Effector memory CD4-positive, alpha-beta T cell (primary cell): ENCODE data around the gene GABRR2.
"Not testable (repeated sequence)": the region's sequence is repeated elsewhere in the genome, so short reads cannot be mapped to it uniquely, and the experiment has no call there.

Experiments
- DNase-seq, 3 donors: peaks; one replicate each; pipeline ENCODE4 v3.0.0-alpha.2; 2020
- H3K27ac ChIP-seq: 2 replicates; pipeline ENCODE4 v1.7.0; 2013; ENCODE audit warnings: mild to moderate bottlenecking, low read length, moderate library complexity; ENCODE audit not compliant: insufficient read depth, poor library complexity, severe bottlenecking
- H3K27me3 ChIP-seq: replicated peaks from 2 replicates; pipeline ENCODE4 v1.7.0; 2013; ENCODE audit warnings: mild to moderate bottlenecking, low read length; ENCODE audit not compliant: insufficient read depth, control insufficient read depth, poor library complexity, severe bottlenecking
- H3K36me3 ChIP-seq: 2 replicates; pipeline ENCODE4 v1.7.0; 2013; ENCODE audit warnings: mild to moderate bottlenecking, low read length, moderate library complexity; ENCODE audit not compliant: control insufficient read depth, insufficient read depth
- H3K4me1 ChIP-seq: 2 replicates; pipeline ENCODE4 v1.7.0; 2013; ENCODE audit warnings: low read length, mild to moderate bottlenecking; ENCODE audit not compliant: control insufficient read depth, insufficient read depth, poor library complexity, severe bottlenecking
- H3K4me3 ChIP-seq: 2 replicates; pipeline ENCODE4 v1.7.0; 2013; ENCODE audit warnings: low read length, low read depth, mild to moderate bottlenecking; ENCODE audit not compliant: insufficient read depth, poor library complexity, severe bottlenecking
- H3K9me3 ChIP-seq: 2 replicates; pipeline ENCODE4 v1.7.0; 2013; ENCODE audit warnings: mild to moderate bottlenecking, low read length, moderate library complexity; ENCODE audit not compliant: control insufficient read depth

Gene GABRR2

DNA sequence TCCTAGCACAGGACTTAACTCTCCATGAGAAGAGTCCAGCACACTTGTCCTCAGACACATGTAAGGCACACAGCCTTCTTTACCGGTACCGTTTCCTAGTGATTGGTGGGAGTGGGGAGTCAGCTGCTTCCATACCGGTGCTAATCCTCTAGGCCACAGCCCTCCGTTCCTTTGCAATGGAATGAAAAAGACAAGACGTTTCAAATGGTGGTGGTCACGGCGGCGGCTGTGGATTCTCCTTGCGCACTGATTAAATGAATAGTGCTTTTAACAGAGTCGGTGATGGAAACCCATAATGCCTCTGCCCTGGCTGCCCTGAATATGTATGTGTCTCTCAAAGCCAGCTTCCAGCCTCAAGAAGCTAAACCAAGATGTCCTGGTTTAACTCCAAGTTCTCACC, 63.1 kb downstream of the GABRR2 start:
- no peaks in the 10 kb centered on the region for H3K4me1 ChIP-seq
- no peaks in the 10 kb centered on the region for H3K9me3 ChIP-seq
- no peak for DNase-seq
- no peak overlapping the region for H3K27ac ChIP-seq
- no peaks in the 10 kb centered on the region for H3K27me3 ChIP-seq
- H3K36me3 ChIP-seq: no peaks in the 10 kb centered on the region
- H3K4me3 ChIP-seq: no peak overlapping the region

DNA sequence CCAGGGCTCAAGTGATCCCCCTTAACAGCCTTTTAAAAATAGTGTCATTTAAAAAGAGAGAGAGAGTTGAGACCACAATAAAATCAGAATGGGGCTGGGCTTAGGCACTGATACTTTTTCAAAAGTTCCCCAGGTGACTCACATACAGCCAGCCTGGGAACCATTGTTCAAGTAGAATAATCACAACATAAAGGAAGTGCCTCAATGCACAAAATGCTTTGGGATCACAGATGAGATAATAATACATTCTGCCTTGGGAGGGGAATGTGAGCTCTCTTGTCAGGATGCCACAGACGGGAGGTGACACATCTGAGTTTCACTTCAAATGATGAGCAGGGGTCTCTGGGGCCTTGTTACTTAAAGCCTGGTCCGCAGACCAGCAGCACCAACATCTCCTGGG, 63.9 kb downstream of the GABRR2 start:
- no peak for DNase-seq
- Histone ChIP-seq H3K27ac (no peak overlapping the region), H3K4me3 (no peak overlapping the region), H3K4me1 (no peaks in the 10 kb centered on the region), H3K36me3 (no peaks in the 10 kb centered on the region), H3K9me3 (no peaks in the 10 kb centered on the region), H3K27me3 (no peaks in the 10 kb centered on the region)

DNA sequence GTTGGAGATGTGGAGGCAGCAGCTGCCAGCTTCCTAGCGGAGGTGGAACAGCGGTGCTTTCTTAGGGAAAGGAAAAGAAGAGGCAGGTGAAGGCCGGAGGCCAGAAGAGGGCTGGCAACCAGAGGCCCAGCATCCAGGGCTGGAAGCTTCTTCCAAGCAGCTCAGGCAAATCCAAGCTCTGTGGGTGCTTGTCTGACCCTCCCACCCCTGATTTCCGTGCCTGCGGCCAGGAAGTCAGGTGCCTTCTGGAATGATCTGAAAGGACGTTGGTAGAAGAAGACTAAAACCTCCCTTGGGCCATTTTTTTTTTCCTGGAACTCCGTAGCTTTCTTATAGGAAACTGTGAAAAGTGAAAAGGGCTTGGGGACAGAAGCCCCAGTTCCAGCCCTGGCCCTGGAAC, 64.9 kb downstream of the GABRR2 start:
- Histone ChIP-seq H3K27me3 (no peaks in the 10 kb centered on the region), H3K9me3 (no peaks in the 10 kb centered on the region), H3K27ac (no peak overlapping the region), H3K4me3 (no peak overlapping the region), H3K36me3 (no peaks in the 10 kb centered on the region), H3K4me1 (no peaks in the 10 kb centered on the region)
- no peak for DNase-seq

DNA sequence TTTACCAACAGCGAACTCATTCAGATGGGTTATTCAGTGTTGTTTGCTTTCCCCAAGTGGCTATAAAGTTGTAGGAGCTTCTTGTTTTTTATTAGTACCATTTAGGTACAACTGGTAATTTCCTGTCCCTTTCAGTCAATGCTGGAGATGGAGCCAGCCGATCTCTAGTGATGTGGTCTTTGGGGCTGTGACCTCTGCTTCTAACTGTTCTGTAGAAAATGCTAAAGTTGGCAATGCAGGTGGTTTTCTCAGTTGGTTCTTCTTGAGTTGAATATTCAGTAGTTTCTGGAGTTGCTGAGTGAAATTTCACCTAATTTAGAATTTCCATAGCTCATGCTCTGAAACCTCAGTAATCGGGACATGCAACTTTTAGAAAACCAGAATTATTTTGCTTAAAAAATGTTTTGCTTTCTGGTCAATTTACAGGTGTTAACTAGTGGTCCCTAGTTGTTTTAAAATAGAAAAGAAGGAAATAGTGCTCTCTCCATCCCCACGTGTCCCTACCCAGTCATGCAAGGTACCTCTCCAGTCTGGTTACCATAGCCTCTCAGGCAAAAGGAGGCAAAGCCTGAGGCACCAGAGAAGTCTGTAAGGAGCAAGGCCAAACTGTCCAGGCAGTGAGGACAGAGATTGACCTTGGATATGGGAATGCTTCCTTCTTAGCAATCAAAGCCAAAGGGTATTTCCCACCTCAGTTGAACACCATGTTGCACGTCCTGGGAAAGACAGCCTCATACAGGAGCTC, 70.7 kb downstream of the GABRR2 start:
- Histone ChIP-seq H3K27me3 (no peaks in the 10 kb centered on the region), H3K4me3 (no peak overlapping the region), H3K27ac (no peak overlapping the region), H3K4me1 (no peaks in the 10 kb centered on the region), H3K36me3 (no peaks in the 10 kb centered on the region), H3K9me3 (no peaks in the 10 kb centered on the region)
- DNase-seq: no peak

DNA sequence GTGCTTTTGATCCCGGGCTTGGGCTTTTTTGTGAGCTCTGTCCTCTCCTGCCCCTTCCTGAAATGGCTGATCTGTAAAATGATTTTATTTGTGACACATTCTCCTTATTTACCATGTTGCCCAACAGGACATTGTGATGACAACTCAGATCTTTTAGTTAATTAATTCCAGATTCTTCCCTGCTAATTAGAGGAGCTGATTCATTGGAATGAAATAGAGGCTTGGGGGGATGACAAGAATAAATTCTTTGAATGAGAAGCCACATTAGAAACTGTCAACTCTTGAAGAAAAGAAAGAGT, 71.8 kb downstream of the GABRR2 start:
- DNase-seq: no peak
- Histone ChIP-seq H3K27me3 (no peaks in the 10 kb centered on the region), H3K9me3 (no peaks in the 10 kb centered on the region), H3K4me3 (no peak overlapping the region), H3K36me3 (no peaks in the 10 kb centered on the region), H3K27ac (no peak overlapping the region), H3K4me1 (no peaks in the 10 kb centered on the region)

DNA sequence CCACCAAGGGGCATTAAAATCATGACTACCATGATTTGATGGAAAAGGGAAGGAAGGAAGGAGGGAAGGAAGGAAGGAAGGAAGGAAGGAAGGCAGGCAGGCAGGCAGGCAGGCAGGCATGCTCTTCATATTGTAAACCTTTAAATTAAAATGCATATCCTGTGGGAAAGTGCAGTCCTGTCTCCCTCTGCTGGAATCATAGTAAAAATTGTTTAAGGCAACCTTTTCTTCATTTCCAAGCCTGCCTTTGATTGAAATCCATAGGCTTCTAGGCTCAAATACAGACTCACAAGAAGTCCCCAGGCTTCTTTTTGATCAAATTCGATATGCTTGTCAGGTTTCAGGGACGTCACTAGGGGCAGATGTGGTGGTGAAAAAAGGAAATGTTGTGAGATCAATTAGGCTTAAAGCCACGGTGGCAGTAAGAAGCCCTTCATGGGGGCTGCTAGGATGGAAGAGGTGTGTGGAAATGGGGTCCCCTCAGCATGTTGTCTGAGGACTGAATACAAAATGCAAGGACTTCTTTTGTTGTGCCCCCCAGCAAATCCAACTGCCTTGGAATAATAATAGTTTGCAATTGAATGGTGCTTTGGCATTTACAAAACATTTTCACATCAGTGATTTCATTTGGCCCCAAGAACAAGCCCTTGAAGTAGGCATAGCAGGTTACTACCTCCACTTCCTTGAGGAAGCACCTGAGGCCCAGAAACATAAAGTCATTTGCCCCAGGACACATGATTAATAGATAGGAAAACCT, 72.3 kb downstream of the GABRR2 start:
- no peaks in the 10 kb centered on the region for H3K27me3 ChIP-seq
- H3K27ac ChIP-seq: no peak overlapping the region
- H3K9me3 ChIP-seq: no peaks in the 10 kb centered on the region
- no peaks in the 10 kb centered on the region for H3K36me3 ChIP-seq
- DNase-seq: no peak
- H3K4me3 ChIP-seq: no peak overlapping the region
- no peaks in the 10 kb centered on the region for H3K4me1 ChIP-seq

DNA sequence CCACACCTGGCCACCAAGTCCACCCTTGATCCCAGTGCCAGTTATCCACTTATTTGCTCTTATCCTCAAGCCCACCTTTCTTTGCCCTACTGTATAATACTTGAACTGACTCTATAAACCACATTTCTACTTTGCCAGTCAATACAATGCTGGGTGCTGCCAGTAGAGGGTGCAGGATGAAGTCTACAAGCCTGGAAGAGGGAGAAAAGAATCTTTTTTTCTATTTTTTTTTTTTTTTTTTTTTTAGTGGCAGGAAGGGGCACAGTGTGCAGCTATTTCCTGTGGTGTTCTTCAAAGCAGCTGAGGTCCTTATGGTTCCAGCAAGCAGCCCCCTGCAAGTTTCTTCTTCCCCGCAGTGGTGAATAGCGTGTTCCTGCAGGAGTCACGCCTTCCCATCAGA, 75.8 kb downstream of the GABRR2 start:
- no peaks in the 10 kb centered on the region for H3K9me3 ChIP-seq
- no peaks in the 10 kb centered on the region for H3K4me1 ChIP-seq
- peak in 1 of 3 donors; percentile 4 for DNase-seq
- H3K4me3 ChIP-seq: no peak overlapping the region
- no peaks in the 10 kb centered on the region for H3K27me3 ChIP-seq
- no peaks in the 10 kb centered on the region for H3K36me3 ChIP-seq
- H3K27ac ChIP-seq: no peak overlapping the region

DNA sequence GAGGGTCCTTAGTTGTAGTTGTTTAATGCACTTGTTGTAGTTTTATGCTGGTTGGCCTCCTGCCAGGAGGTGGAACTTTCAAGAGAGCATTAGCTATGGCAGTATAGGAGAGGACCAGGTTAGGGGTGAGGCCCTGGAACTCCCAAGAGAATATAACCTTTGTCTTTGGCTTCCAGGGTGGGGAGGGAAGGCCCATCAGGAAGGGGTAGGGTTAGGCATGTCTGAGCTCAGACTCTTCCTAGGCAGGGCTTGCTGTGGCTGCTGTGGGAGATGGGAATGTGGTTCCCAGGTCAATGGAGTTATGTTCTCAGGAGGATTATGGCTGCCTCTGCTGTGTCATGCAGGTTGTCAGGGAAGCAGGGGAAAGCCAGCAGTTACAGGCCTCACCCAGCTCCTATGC, 77.9 kb downstream of the GABRR2 start:
- no peak for DNase-seq
- Histone ChIP-seq H3K27me3 (no peaks in the 10 kb centered on the region), H3K4me3 (no peak overlapping the region), H3K36me3 (no peaks in the 10 kb centered on the region), H3K27ac (no peak overlapping the region), H3K9me3 (no peaks in the 10 kb centered on the region), H3K4me1 (no peaks in the 10 kb centered on the region)

DNA sequence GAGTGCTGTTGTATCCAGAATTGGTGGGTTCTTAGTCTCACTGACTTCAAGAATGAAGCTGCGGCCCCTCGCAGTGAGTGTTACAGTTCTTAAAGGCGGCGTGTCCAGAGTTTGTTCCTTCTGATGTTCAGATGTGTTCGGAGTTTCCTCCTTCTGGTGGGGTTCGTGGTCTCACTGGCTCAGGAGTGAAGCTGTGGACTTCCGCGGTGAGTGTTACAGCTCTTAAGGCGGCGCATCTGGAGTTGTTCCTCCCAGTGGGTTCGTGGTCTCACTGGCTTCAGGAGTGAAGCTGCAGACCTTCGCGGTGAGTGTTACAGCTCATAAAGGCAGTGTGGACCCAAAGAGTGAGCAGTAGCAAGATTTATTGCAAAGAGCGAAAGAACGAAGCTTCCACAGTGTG, 81.5 kb downstream of the GABRR2 start:
- H3K9me3 ChIP-seq, DNase-seq, H3K27me3 ChIP-seq, H3K4me3 ChIP-seq, H3K4me1 ChIP-seq, H3K27ac ChIP-seq, H3K36me3 ChIP-seq: not testable (repeated sequence)

DNA sequence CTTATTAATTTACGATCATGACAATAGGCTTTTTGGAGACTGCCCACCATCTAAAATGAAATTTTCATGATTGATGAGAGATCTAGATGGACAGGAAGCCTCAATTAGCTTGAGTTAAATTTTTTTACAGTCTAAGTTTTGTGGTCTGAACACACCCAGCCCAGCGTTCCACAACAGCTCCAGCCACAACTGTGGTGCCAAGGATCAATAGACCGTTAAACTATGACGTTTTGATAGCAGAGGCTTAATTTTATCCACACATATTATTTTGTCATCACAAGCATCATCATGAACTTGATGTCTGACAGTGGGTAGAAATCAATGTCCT, 92.4 kb downstream of the GABRR2 start:
- no peaks in the 10 kb centered on the region for H3K4me1 ChIP-seq

More for the DNA sequence above, 92.4 kb downstream of the GABRR2 start:
- Histone ChIP-seq H3K4me3 (no peak overlapping the region), H3K27me3 (no peaks in the 10 kb centered on the region), H3K9me3 (no peaks in the 10 kb centered on the region), H3K36me3 (no peaks in the 10 kb centered on the region), H3K27ac (no peak overlapping the region)
- DNase-seq: no peak
